Activated CD8-positive, alpha-beta memory T cell treated with anti-CD3 and anti-CD28 coated beads, Interleukin-2, amount 50 U/mL, for 1 hour (primary cell): Measurements from ENCODE around the gene CENPP.

Experiments used
- DNase-seq: peaks from one replicate; pipeline ENCODE4 v3.0.0-alpha.2; 2020; ENCODE audit errors: extremely low read depth

CENPP gene

GRCh38 chr9:92425474-92425873 is 99.7 kb downstream of the CENPP start:
- no peak for DNase-seq

- DNase-seq, result no peak
Measured at GRCh38 chr9:92426501-92427145, 100.9 kb downstream of the CENPP start.

GRCh38 chr9:92429836-92430235 is 104.1 kb downstream of the CENPP start:
- DNase-seq, result no peak

GRCh38 chr9:92432350-92432749 is 106.6 kb downstream of the CENPP start:
- no peak for DNase-seq

- no peak for DNase-seq
Measured at GRCh38 chr9:92432972-92433548, 107.3 kb downstream of the CENPP start.

- no peak for DNase-seq
Measured at GRCh38 chr9:92435263-92435662, 109.5 kb downstream of the CENPP start.

- DNase-seq, result no peak
Measured at GRCh38 chr9:92438900-92439526, 113.3 kb downstream of the CENPP start.

GRCh38 chr9:92439921-92440750 is 114.4 kb downstream of the CENPP start:
- no peak for DNase-seq

GRCh38 chr9:92440751-92441046 is 114.9 kb downstream of the CENPP start:
- no peak for DNase-seq

- no peak for DNase-seq
Measured at GRCh38 chr9:92444841-92445240, 119.1 kb downstream of the CENPP start.

GRCh38 chr9:92446536-92446935 is 120.8 kb downstream of the CENPP start:
- no peak for DNase-seq

- DNase-seq, result no peak
Measured at GRCh38 chr9:92455217-92455616, 129.5 kb downstream of the CENPP start.

GRCh38 chr9:92457576-92457975 is 131.8 kb downstream of the CENPP start:
- DNase-seq, result no peak

GRCh38 chr9:92463387-92463786 is 137.6 kb downstream of the CENPP start:
- DNase-seq, result no peak

GRCh38 chr9:92463984-92464383 is 138.2 kb downstream of the CENPP start:
- DNase-seq, result no peak

- no peak for DNase-seq
Measured at GRCh38 chr9:92467041-92467440, 141.3 kb downstream of the CENPP start.

GRCh38 chr9:92467511-92467910 is 141.8 kb downstream of the CENPP start:
- DNase-seq, result no peak

GRCh38 chr9:92468206-92468605 is 142.5 kb downstream of the CENPP start:
- no peak for DNase-seq

- no peak for DNase-seq
Measured at GRCh38 chr9:92474587-92474986, 148.8 kb downstream of the CENPP start.

- DNase-seq, result no peak
Measured at GRCh38 chr9:92476962-92477361, 151.2 kb downstream of the CENPP start.

GRCh38 chr9:92478783-92479182 is 153.0 kb downstream of the CENPP start:
- no peak for DNase-seq

GRCh38 chr9:92479346-92479745 is 153.6 kb downstream of the CENPP start:
- no peak for DNase-seq

GRCh38 chr9:92480291-92480771 is 154.6 kb downstream of the CENPP start:
- DNase-seq, result no peak
